ENCODE results near the gene ABI3BP.

GRCh38 chr3:100811779-100812507, 181.3 kb downstream of the ABI3BP start:
- TF ChIP-seq CTCF (conservative IDR thresholded peaks at IDR 0.05; ENCODE audit: low read depth in 2 of 2): no peak
- TF ChIP-seq POLR2AphosphoS5 (IDR thresholded peaks at IDR 0.05; ENCODE audit: low read depth): no peak
- no peak for TF ChIP-seq EZH2phosphoT487 (IDR thresholded peaks at IDR 0.05; ENCODE audit: unreplicated experiment)

Data from GM23338 (cell line).